Muscle of back (tissue), 13 donors: ENCODE measurements around the gene EIF4E. TPM values are rescaled to one million over a fixed set of nuclear protein-coding genes. Genes with fewer than 3 reads are reported as not detected.

Experiments used
- DNase-seq, 3 donors: peaks; one replicate each; pipeline versions ENCODE4 v3.0.0 to v3.0.0-alpha.2; 2013
- long read RNA-seq, 9 donors: transcript quantifications; one replicate each; lab custom pipeline, GENCODE V29; 2026
- polyA plus RNA-seq, 10 donors: library from polyadenylated mRNA; unstranded; fragments of 120-200 nt; gene quantifications; one replicate each; pipeline ENCODE4 v1.2.1, GENCODE V29; 2013; ENCODE audit not compliant: insufficient read length in 10 of 10

Gene EIF4E, protein sequence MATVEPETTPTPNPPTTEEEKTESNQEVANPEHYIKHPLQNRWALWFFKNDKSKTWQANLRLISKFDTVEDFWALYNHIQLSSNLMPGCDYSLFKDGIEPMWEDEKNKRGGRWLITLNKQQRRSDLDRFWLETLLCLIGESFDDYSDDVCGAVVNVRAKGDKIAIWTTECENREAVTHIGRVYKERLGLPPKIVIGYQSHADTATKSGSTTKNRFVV
- 10 to 100 TPM; 52.6 to 80.0 (median 60.8) TPM for polyA plus RNA-seq
- long read RNA-seq, donor 1, full-length matches to known transcripts = 12 of 12 reads
- long read RNA-seq, donor 1, partial matches to known transcripts = 0 of 12 reads
- long read RNA-seq, donor 1, other reads (novel, unspliced or antisense) = 0 of 12 reads
- long read RNA-seq, donor 2, full-length matches to known transcripts = 14 of 14 reads
- long read RNA-seq, donor 2, partial matches to known transcripts = 0 of 14 reads
- long read RNA-seq, donor 2, other reads (novel, unspliced or antisense) = 0 of 14 reads
- long read RNA-seq, donor 3 = 0 reads
- long read RNA-seq, donor 4, full-length matches to known transcripts = 17 of 17 reads
- long read RNA-seq, donor 4, partial matches to known transcripts = 0 of 17 reads
- long read RNA-seq, donor 4, other reads (novel, unspliced or antisense) = 0 of 17 reads
- long read RNA-seq, donor 5, full-length matches to known transcripts = 22 of 22 reads
- long read RNA-seq, donor 5, partial matches to known transcripts = 0 of 22 reads
- long read RNA-seq, donor 5, other reads (novel, unspliced or antisense) = 0 of 22 reads
- long read RNA-seq, donor 6, full-length matches to known transcripts = 19 of 19 reads
- long read RNA-seq, donor 6, partial matches to known transcripts = 0 of 19 reads
- long read RNA-seq, donor 6, other reads (novel, unspliced or antisense) = 0 of 19 reads
- long read RNA-seq, donor 7, full-length matches to known transcripts = 6 of 6 reads
- long read RNA-seq, donor 7, partial matches to known transcripts = 0 of 6 reads
- long read RNA-seq, donor 7, other reads (novel, unspliced or antisense) = 0 of 6 reads
- long read RNA-seq, donor 8, full-length matches to known transcripts = 11 of 11 reads
- long read RNA-seq, donor 8, partial matches to known transcripts = 0 of 11 reads
- long read RNA-seq, donor 8, other reads (novel, unspliced or antisense) = 0 of 11 reads
- long read RNA-seq, donor 9 = 0 reads

DNA sequence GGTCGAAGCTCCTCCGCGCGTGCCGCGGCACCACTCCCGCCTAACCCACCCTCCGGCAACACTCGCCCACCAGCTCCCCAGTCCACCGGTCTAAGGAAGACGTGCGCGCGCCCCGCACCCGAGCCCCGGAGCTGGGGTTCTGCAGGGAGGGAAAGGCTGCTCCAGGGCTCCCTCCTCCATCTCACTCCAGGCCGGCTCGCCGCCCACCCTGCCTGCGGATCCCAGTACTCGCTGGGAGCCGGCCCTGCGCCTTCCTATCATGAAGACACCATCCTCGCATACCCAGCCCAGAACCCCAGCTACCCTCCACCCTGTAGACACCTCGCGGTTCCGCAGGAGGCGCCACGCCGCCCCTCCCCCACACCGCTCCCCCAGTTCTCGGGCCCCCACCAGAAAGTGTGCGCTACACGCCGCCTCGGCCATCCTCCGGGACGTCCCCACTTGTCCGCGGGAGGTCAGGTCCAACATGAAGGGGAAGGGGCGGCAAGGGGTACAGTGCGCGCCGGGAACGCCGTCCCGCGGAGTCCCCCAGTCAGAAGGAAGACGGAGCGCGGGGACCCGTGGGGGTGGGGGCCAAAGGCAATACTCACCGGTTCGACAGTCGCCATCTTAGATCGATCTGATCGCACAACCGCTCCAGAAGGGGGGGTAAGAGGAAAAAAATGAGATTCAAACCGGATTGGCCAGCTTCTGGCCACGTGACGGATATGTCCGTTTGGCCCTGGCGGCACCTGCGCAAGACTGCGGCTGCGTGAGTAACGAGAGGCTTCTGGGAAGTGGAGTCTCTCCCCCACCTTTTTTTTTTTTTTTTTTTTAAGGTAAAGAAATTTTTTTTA, at the start of gene EIF4E:
Gene EIF4E, minus strand, starts transcription at position 629 of the 836 bp plus-strand sequence. Its CDS starts 21 bp downstream, at position 608.
- DNase-seq = peak; percentile 98 to 99 (median 99)

DNA sequence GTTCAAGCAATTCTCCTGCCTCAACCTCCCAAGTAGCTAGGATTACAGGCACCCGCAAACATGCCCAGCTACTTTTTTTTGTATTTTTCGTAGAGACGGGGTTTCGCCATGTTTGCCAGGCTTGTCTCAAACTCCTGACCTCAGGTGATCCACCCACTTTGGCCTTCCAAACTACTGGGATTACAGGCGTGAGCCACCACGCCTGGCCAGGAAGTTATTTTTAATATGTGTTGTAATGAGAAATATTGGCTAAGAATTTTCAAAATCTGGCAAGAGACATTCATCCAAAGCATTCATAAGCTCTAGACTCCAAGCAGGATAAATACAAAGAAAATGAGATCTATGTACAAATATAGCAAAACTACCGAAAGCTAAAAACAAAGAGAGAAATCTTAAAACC, 48.6 kb upstream of the EIF4E start:
- DNase-seq = no peak

DNA sequence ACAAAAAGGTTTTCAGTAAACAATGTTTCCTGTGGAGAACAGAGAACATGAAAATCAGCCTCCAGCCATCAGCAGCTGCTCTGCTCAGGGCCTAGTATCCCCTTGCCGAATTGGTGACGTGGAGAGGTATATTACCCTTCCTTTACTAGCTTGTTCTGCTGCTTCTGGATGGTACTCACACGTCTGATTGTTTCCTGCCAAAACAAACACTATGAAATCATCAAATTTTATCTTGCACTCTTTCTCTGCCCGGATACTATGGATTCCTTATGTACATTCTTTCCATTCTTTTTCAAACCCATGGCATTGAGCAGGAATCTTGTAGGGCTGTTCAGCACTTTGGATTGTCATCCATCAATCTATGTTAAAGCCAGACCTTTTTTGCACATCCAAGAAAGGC, 47.8 kb upstream of the EIF4E start:
- DNase-seq = peak in 1 of 3 donors; percentile 25

DNA sequence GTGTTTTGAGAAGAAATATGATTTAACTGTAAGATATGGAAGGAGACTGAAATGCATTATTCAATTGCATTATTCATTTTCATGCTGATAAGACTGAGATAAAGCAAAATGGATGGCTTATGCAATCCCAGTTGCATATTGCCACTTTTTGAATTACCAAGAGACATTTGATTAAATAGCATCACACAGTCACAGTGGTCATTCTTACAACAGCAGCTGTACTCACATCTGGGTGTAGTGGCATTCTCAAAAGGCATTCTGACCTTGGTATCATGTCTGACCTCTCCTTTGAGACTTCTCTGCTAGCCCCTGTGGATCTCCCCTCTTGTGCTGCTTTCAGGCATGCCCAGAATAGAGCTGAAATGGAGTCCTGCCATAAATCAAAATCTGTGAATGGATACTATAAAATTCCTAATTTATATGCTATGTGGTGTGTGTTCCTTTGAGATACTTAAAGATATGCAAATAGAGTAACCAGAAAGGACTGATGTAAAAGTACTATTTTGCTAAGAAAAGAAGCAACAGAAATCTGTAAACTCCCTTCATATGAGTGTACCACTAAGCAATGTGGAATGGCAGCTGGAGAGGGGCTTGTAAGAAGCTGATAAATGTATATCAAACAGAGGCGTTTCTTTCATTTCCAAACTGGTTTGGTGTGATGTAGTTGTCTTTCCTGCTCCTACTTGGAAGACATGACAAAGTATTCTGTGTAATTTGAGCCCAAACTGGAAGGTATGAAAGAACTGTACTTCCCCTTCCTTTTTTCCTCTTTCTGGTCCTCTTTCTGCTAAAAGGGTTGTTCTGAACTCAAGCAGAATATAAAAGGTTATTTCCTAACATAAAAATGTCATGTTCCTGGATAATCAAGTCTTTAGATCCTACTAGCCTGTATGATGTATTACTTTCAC, 41.2 kb upstream of the EIF4E start:
- peak in 1 of 3 donors; percentile 3 for DNase-seq

DNA sequence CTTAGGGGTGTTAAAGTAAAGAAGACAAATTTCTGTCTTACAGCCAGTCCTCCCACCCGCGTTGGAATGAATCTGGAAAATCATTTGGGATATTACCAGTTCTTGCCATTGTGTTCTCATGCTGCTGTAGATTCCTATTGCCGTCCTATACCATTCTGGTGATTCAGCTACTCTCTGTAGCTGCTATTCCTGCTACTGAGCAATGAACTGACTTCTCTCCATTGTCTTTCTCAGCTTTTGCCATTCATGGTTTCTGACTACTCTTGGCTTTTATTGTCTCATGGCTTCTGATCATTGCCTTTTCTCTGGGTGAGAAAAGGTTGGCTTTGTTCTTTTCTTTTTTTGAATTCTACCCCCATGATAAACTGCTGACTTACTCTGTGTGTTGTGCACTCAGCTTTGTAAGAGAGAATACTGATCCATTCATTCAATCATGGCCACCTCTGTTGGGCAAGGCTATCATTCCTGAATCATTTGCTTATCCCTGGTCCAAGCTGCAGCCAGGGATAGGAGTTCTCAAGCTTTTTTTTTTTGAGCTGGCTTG, 38.9 kb upstream of the EIF4E start:
- DNase-seq = no peak

DNA sequence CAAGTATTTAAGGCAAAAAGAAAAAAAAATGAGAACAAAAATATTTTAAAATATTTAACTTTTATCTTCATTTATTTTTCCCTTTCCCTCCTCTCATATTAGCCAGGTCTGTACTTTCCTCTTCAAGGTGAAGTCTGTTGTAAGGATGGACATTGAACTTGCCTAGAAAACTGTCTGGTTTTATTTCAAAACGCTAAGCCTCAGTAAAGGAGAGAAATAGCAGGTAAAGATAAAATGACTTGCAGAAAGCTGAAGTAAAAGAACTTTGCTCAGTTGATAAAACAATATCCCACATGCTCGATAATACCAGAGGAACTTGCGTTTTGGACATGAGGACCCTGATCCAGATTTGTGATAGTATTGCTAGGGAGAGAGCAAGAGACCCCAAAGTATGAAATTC, 38.0 kb upstream of the EIF4E start:
- DNase-seq = no peak

DNA sequence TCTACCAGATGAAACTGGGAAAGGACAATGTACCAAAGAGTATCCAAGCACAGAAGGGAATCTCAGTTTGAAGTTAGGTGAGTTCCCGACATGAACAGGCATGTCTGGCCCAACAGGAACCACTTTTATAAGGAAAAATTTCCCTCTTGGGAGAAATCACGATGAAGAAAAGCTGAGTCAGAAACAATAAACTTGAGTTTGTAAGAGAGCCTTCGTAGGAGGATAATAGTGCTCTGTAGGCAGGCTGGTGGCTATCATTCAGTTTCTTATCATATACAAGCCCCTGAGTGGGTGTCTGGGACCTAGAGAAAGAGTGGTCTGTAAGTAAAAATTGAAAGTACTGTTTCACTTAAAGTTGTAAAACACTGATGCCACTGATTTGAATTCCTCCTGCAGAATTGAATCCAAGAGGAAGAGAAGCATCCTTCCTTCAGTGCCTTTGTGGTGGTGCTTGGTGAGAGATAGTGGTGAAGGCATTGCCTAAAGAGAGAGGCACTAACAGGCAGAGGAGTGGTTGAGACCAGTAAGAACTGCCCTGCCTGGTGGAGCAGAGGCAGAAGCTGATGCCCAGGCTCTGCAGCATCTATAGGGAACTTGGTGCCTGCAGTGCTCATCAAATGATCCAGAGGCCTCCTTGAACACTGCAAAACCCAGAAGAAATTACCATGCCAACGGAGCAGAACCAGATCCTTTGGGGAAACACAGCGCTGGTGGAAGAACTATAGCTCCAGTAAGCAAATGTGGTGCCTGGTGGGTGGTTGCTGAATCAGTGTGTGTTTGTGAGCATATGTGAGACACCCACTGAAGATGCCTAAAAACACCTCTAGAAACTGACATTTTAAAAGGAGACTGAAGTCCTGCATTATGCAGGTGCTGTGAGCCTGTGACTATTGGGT, 34.9 kb upstream of the EIF4E start:
- no peak for DNase-seq

DNA sequence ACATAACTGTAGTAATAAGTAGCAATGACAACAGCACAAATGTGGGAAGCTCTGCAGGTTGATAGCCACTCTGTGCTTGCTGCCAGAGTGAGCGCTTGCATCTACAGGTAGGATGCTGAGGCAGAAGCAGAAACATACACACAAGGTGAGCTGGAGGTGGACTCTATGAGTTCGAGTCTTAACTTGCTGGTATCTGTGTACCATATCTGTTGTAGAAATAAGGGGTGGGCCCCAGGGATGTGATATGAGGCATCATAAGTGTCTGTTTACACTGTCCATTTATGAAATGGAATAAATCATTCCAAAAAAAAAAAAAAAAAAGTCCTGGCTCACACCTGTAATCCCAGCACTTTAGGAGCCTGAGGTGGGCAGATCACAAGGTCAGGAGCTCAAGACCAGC, 32.8 kb upstream of the EIF4E start:
- no peak for DNase-seq

DNA sequence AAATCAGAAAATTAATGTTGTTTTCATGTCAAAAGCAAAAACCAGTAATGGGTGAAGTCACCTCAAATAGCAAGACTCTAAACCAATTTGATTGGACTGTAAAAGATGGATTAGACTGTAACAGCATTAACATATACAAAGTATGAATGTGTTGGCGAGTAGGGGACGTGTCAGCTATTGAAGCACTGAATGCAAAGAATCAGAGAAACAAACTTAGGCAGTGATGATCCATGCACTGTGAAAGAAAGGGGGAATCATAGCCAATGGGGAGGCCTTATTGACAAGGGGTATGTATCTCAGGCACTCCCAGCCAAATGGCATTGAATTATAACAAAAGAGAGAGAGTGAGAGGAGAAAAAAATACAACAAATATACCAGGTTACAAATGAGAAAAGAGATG, 30.5 kb upstream of the EIF4E start:
- DNase-seq = no peak

DNA sequence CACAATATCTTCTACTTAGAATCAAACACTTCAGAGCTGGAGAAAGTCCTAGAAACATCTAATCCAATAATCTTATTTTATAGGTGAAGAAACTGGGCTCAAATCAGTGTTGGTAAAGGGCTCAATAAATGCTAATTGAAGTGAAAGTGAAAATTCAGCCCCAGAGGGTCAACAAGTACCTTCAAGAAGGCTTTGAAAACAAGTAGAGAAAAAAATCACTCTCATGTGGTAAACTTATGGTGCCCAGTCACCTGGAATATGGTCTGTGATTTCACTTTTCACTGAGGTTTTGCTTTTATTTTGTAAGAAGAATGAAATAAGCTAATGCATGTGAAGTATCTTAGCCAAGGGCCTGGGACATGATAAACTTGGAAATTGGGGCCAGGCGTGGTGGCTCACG, 29.1 kb upstream of the EIF4E start:
- DNase-seq = no peak

DNA sequence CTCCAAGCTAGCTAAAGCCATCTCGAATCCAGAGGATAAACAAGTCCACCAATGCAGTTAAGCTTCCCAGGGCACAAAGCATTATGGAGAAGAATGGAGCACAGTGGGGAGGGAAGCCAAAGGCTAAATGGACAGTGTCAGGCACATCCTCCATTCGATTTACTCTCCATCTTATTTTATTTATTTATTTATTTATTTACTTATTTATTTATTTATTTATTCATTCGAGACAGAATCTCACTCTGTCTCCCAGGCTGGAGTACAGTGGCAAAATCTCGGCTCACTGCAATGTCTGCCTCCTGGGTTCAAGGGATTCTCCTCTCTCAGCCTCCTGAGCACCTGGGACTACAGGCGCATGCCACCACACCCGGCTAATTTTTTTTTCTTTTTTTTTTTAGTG, 26.3 kb upstream of the EIF4E start:
- no peak for DNase-seq

DNA sequence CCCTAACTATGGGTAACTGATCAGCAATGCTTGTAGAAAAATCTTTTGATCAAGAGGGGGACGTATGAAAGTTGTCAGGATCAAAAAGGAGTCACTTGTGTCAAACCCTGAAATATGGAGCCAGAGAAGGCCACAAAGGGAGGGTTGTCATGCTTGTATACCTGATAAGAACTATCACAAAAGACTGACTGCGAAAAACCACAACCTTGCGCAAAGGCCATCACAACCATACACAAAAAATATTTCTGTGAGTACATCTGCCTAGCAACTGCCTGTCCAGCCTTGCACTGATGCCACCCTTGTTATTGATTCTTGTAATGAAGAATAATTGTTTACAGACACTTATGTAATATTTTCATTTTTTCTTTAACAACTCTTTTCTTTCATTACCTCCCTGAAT, 22.8 kb upstream of the EIF4E start:
- no peak for DNase-seq

DNA sequence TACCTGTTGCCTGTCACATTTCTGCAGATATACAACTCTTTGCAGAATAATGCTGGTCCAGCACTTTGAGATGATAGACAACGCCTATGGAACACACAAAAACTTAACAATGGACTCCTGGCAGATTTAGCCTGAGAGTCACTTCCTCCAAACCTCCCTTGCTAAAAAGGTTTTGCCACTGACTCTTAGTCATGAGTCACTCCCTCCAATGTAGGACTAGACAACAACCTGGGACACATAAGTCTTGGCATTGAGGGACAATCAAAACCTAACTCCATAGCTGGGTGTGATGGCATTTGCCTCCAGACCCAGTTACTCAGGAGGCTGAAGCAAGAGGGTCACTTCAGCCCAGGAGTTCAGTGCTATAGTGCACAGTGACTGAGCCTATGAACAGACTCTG, 22.0 kb upstream of the EIF4E start:
- no peak for DNase-seq

DNA sequence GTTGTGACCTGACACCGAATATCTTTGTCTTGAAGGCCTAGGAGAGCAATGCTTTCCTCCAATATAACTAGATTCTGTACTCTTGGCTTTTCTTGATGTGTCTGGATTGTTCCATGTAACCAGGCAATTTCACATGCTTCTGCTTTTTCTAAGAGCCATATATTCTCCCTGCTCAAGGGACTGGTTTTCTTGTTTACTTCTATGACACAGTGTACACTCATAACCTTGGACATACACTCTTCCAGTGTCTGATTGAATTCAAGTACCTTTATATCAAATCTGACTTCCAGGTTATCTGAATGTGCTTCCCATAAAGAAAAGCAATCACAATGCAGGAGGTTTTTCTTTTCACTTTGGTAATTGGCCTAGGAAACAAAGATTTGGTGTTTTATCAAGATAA, 17.4 kb upstream of the EIF4E start:
- no peak for DNase-seq

DNA sequence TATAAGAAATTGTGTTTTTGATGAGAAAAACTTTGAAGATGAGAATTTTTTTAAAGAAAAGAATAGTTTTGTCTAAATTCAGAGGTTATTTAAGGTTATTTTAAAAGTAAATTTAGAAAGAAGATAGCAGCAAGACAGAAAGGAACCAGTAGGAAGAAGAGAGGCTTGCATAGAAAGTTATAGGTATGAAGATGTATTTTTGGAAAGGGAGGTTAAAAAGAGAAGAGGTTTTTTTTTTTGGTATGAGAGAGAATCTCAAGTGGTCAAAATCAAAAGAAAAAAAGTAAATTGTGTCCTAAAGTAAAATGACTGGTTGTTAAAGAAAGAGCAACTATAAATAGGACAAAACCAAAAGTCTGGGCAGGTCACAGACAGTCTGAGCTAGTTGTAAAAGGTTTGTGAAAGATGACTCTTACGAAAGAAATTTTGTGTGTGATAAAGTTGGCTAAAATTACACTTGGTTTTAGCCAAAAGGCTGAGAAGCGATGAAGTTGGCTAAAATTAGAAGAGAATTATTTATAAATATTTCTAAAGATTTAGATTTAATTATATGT, 16.4 kb upstream of the EIF4E start:
- DNase-seq = no peak

DNA sequence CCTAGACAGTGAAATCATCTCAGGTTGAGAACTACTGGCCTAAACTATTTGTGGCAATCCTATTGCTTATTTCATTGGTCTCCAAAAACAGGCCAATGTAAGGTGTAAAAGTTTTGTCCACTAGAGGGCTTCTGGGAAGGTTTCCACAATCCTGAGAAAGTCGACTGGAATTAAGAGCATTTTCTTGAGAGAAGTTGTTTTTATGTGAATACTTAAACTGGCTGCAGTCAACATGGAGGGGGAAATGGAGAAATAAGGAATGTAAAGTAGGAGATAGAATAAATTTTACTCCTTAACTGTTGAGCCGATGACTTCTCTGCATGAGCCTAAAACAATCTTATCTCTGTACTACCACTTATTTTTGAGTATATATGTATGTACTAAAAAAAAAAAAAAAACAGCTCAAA, 11.0 kb upstream of the EIF4E start:
- DNase-seq = peak; percentile 66 to 80 (median 67)

DNA sequence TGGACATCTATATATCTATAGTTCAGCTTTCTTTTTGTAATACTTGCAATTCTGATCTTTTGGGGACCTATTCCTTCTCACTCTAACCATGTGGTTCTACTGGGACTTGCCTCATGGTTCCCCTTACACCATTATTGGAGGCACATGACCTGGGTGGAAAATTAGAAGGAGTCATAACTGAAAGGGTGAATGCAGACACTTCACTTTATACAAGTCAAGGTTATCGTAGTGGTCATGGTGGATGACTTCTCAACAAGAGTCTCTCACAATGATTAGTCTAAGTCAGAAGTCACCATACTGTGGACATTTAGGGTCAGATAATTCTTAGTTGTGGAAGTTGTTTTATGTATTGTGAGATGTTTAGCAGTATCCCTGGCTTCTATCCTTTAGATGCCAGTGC, 10.5 kb upstream of the EIF4E start:
- DNase-seq = no peak

DNA sequence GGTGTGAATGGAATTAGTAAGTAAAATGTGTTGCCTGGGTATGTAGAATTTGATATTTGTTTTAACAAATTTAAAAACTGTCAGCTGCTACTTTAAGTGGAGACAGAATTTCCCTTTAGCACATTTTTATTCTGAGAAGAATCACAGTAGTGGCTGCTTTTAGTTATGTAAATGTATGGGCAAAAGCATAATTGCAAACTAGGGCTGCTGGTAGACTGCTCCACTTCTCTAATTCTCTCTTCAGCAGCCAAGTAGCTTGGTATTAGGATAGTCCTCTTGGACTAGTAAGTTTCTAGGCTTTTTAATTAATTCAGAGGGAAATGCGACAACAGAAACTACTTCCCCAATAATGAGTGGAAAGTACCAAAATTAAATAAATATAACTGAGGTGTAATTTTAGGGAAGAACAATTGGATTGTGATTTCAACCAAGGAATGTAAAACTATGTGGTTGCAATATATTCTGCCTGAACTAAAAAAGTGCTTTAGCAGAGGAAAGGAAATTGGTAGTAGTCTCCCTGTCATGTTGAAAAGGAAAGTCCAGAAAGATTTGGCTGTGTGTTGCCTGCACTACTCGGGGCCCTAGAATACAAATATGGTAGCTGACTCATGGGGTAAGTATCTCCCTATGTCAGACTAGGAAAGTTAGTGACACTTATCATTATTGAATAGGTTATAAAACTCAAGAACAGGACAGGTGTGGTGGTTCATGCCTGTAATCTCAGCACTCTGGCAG, 9.2 kb upstream of the EIF4E start:
- no peak for DNase-seq
